ENCODE measurements around the gene TBC1D7.

The TBC1D7 gene

GRCh38 chr6:13302291-13302690 lies 26.0 kb downstream of the TBC1D7 start:
- H3K36me3 Mint-ChIP-seq, result peaks cover 29% of the 10 kb centered on the region
- no peaks in the 10 kb centered on the region for H3K9me3 Mint-ChIP-seq
- peaks cover 23% of the 10 kb centered on the region for H3K4me1 Mint-ChIP-seq
- no peak overlapping the region for H3K4me3 Mint-ChIP-seq
- DNase-seq, result no peak
- no peaks in the 10 kb centered on the region for H3K27me3 Mint-ChIP-seq
- CTCF ChIA-PET, result interaction anchor here (1.3 kb wide), 1 partner anchor 29 kb away, joined by 9 read pairs; no protein-coding TSS in a partner anchor
- peak overlapping the region; percentile 80 for H3K27ac Mint-ChIP-seq

- CTCF ChIA-PET, result no interaction called here
- no peak for DNase-seq
- H3K4me1 Mint-ChIP-seq, result peaks cover 23% of the 10 kb centered on the region
- H3K4me3 Mint-ChIP-seq, result no peak overlapping the region
- no peak overlapping the region for H3K27ac Mint-ChIP-seq
- H3K36me3 Mint-ChIP-seq, result peaks cover 22% of the 10 kb centered on the region
- no peaks in the 10 kb centered on the region for H3K27me3 Mint-ChIP-seq
- H3K9me3 Mint-ChIP-seq, result no peaks in the 10 kb centered on the region
Measured at GRCh38 chr6:13300643-13301590, 27.4 kb downstream of the TBC1D7 start.

GRCh38 chr6:13299918-13300317 lies 28.4 kb downstream of the TBC1D7 start:
- Mint-ChIP-seq H3K9me3 (no peaks in the 10 kb centered on the region), H3K4me1 (peaks cover 23% of the 10 kb centered on the region), H3K27me3 (no peaks in the 10 kb centered on the region), H3K27ac (no peak overlapping the region), H3K36me3 (peaks cover 24% of the 10 kb centered on the region), H3K4me3 (no peak overlapping the region)
- DNase-seq, result no peak
- CTCF ChIA-PET, result no interaction called here

GRCh38 chr6:13299403-13299821 lies 28.9 kb downstream of the TBC1D7 start:
- Mint-ChIP-seq H3K4me1 (peaks cover 21% of the 10 kb centered on the region), H3K27ac (no peak overlapping the region), H3K9me3 (no peaks in the 10 kb centered on the region), H3K27me3 (no peaks in the 10 kb centered on the region), H3K4me3 (no peak overlapping the region), H3K36me3 (peaks cover 27% of the 10 kb centered on the region)
- DNase-seq, result no peak
- CTCF ChIA-PET, result no interaction called here

GRCh38 chr6:13298446-13298845 lies 29.9 kb downstream of the TBC1D7 start:
- no peak for DNase-seq
- Mint-ChIP-seq H3K27ac (no peak overlapping the region), H3K27me3 (no peaks in the 10 kb centered on the region), H3K4me3 (no peak overlapping the region), H3K4me1 (peaks cover 13% of the 10 kb centered on the region), H3K36me3 (peaks cover 30% of the 10 kb centered on the region), H3K9me3 (no peaks in the 10 kb centered on the region)
- CTCF ChIA-PET, result no interaction called here

- CTCF ChIA-PET, result interaction anchor here (0.6 kb wide), 2 partner anchors 282 to 377 kb away, joined by 3 read pairs; no protein-coding TSS in a partner anchor
- Mint-ChIP-seq H3K4me3 (no peak overlapping the region), H3K9me3 (no peaks in the 10 kb centered on the region), H3K36me3 (peaks cover 25% of the 10 kb centered on the region), H3K27ac (no peak overlapping the region), H3K4me1 (peaks cover 3% of the 10 kb centered on the region), H3K27me3 (no peaks in the 10 kb centered on the region)
- DNase-seq, result no peak
Measured at GRCh38 chr6:13297391-13297790, 30.9 kb downstream of the TBC1D7 start.

GRCh38 chr6:13296536-13296997 lies 31.8 kb downstream of the TBC1D7 start:
- no peak overlapping the region for H3K27ac Mint-ChIP-seq
- H3K4me3 Mint-ChIP-seq, result no peak overlapping the region
- no peaks in the 10 kb centered on the region for H3K4me1 Mint-ChIP-seq
- no peak for DNase-seq
- CTCF ChIA-PET, result interaction anchor here (0.6 kb wide), 1 partner anchor 282 kb away, joined by 3 read pairs; no protein-coding TSS in a partner anchor
- no peaks in the 10 kb centered on the region for H3K9me3 Mint-ChIP-seq
- no peaks in the 10 kb centered on the region for H3K27me3 Mint-ChIP-seq
- peaks cover 29% of the 10 kb centered on the region for H3K36me3 Mint-ChIP-seq

GRCh38 chr6:13295576-13295975 lies 32.8 kb downstream of the TBC1D7 start:
- H3K4me3 Mint-ChIP-seq, result no peak overlapping the region
- CTCF ChIA-PET, result no interaction called here
- H3K27ac Mint-ChIP-seq, result no peak overlapping the region
- H3K27me3 Mint-ChIP-seq, result no peaks in the 10 kb centered on the region
- no peaks in the 10 kb centered on the region for H3K4me1 Mint-ChIP-seq
- H3K9me3 Mint-ChIP-seq, result no peaks in the 10 kb centered on the region
- peaks cover 28% of the 10 kb centered on the region for H3K36me3 Mint-ChIP-seq
- DNase-seq, result no peak

GRCh38 chr6:13294499-13295069 lies 33.8 kb downstream of the TBC1D7 start:
- Mint-ChIP-seq H3K4me3 (no peak overlapping the region), H3K27ac (no peak overlapping the region)

GRCh38 chr6:13292774-13293173 lies 35.6 kb downstream of the TBC1D7 start:
- CTCF ChIA-PET, result no interaction called here
- no peak for DNase-seq
- Mint-ChIP-seq H3K4me1 (no peaks in the 10 kb centered on the region), H3K36me3 (peaks cover 42% of the 10 kb centered on the region), H3K4me3 (no peak overlapping the region), H3K27me3 (no peaks in the 10 kb centered on the region), H3K27ac (no peak overlapping the region), H3K9me3 (peaks cover 2% of the 10 kb centered on the region)

More at GRCh38 chr6:13294499-13295069, 33.8 kb downstream of the TBC1D7 start:
- Mint-ChIP-seq H3K4me1 (no peaks in the 10 kb centered on the region), H3K27me3 (no peaks in the 10 kb centered on the region), H3K9me3 (peaks cover 2% of the 10 kb centered on the region), H3K36me3 (peaks cover 33% of the 10 kb centered on the region)
- CTCF ChIA-PET, result no interaction called here
- no peak for DNase-seq

- no peak for DNase-seq
- CTCF ChIA-PET, result no interaction called here
- Mint-ChIP-seq H3K36me3 (peaks cover 59% of the 10 kb centered on the region), H3K27ac (no peak overlapping the region), H3K27me3 (no peaks in the 10 kb centered on the region), H3K9me3 (peaks cover 20% of the 10 kb centered on the region), H3K4me1 (no peaks in the 10 kb centered on the region), H3K4me3 (no peak overlapping the region)
Measured at GRCh38 chr6:13290335-13290734, 38.0 kb downstream of the TBC1D7 start.

GRCh38 chr6:13289789-13290318 lies 38.5 kb downstream of the TBC1D7 start:
- peaks cover 55% of the 10 kb centered on the region for H3K36me3 Mint-ChIP-seq
- H3K9me3 Mint-ChIP-seq, result peaks cover 21% of the 10 kb centered on the region
- no peak overlapping the region for H3K4me3 Mint-ChIP-seq

GRCh38 chr6:13288969-13289391 lies 39.4 kb downstream of the TBC1D7 start:
- H3K27me3 Mint-ChIP-seq, result no peaks in the 10 kb centered on the region
- DNase-seq, result no peak
- no peak overlapping the region for H3K4me3 Mint-ChIP-seq
- H3K9me3 Mint-ChIP-seq, result peaks cover 23% of the 10 kb centered on the region
- H3K36me3 Mint-ChIP-seq, result peaks cover 47% of the 10 kb centered on the region
- CTCF ChIA-PET, result interaction anchor here (0.6 to 0.7 kb wide), 2 partner anchors 28 to 389 kb away, joined by 3 read pairs; no protein-coding TSS in a partner anchor
- H3K27ac Mint-ChIP-seq, result no peak overlapping the region
- H3K4me1 Mint-ChIP-seq, result no peaks in the 10 kb centered on the region

More at GRCh38 chr6:13289789-13290318, 38.5 kb downstream of the TBC1D7 start:
- DNase-seq, result no peak
- CTCF ChIA-PET, result no interaction called here
- H3K27me3 Mint-ChIP-seq, result no peaks in the 10 kb centered on the region
- H3K4me1 Mint-ChIP-seq, result no peaks in the 10 kb centered on the region
- H3K27ac Mint-ChIP-seq, result no peak overlapping the region

- peaks cover 23% of the 10 kb centered on the region for H3K9me3 Mint-ChIP-seq
- peaks cover 44% of the 10 kb centered on the region for H3K36me3 Mint-ChIP-seq
- CTCF ChIA-PET, result interaction anchor here (0.7 kb wide), 1 partner anchor 29 kb away, joined by 3 read pairs; no protein-coding TSS in a partner anchor
- no peaks in the 10 kb centered on the region for H3K4me1 Mint-ChIP-seq
- no peaks in the 10 kb centered on the region for H3K27me3 Mint-ChIP-seq
- DNase-seq, result no peak
- no peak overlapping the region for H3K27ac Mint-ChIP-seq
- H3K4me3 Mint-ChIP-seq, result no peak overlapping the region
Measured at GRCh38 chr6:13288481-13288880, 39.9 kb downstream of the TBC1D7 start.
